Measurements from ENCODE around the gene LEMD3.

GRCh38 chr12:65294641-65295262 is 125.4 kb downstream of the LEMD3 start:
- TF ChIP-seq, protein P1, sequence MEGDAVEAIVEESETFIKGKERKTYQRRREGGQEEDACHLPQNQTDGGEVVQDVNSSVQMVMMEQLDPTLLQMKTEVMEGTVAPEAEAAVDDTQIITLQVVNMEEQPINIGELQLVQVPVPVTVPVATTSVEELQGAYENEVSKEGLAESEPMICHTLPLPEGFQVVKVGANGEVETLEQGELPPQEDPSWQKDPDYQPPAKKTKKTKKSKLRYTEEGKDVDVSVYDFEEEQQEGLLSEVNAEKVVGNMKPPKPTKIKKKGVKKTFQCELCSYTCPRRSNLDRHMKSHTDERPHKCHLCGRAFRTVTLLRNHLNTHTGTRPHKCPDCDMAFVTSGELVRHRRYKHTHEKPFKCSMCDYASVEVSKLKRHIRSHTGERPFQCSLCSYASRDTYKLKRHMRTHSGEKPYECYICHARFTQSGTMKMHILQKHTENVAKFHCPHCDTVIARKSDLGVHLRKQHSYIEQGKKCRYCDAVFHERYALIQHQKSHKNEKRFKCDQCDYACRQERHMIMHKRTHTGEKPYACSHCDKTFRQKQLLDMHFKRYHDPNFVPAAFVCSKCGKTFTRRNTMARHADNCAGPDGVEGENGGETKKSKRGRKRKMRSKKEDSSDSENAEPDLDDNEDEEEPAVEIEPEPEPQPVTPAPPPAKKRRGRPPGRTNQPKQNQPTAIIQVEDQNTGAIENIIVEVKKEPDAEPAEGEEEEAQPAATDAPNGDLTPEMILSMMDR (conservative IDR thresholded peaks at IDR 0.05; ENCODE audit: low read length) = no peak
- no peak for TF ChIP-seq EZH2phosphoT487 (IDR thresholded peaks at IDR 0.05; ENCODE audit: borderline replicate concordance, low read depth, low read length)
